GM19463 (cell line): ENCODE data around the gene MUC20.
"Not testable (repeated sequence)": the region's sequence is repeated elsewhere in the genome, so short reads cannot be mapped to it uniquely, and the experiment has no call there.

Experiments used
- ATAC-seq: cut with Tn5 transposase; IDR thresholded peaks from one replicate; pipeline ENCODE4 v1.9.1; 2021; ENCODE audit warnings: mild to moderate bottlenecking, moderate library complexity; ENCODE audit not compliant: unreplicated experiment

MUC20 gene

GRCh38 chr3:195692781-195693427 lies 27.9 kb upstream of the MUC20 start:
- no peak for ATAC-seq

DNA sequence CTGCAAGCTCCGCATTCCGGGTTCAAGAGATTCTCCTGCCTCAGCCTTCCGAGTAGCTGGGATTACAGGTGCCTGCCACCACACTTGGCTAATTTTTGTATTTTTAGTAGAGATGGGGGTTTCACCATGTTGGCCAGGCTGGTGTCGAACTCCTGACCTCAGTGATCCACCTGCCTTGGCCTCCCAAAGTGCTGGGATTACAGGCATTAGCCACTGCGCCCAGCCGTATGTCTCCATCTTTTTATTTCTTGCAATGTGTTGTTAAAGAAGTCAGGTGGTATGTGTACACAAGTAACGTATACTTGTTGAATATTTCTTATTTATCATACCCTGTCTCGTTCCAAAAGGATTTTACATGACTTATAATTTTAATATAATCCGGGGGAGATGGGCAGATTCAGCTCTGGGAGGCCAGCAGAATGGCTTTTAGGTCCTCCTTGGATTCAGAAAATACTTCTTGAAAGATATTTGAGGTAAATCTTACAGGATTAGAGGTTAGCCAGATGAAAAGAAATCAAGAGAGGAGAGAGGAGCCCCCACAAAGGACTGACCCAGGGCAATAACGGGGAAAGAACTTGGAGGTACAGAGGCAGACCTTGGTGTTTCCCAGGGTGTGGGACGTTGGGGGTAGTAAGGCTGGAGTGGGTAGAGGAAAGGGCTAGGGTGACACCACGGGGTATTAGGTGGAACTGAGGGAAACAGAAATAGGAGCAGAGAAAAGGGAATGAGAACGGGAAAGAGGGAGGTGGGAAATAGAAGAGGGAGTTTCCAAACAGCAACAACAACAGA lies 27.2 kb upstream of the MUC20 start:
- no peak for ATAC-seq

- ATAC-seq, result not testable (repeated sequence)
Measured at GRCh38 chr3:195694217-195695076, 26.3 kb upstream of the MUC20 start.

DNA sequence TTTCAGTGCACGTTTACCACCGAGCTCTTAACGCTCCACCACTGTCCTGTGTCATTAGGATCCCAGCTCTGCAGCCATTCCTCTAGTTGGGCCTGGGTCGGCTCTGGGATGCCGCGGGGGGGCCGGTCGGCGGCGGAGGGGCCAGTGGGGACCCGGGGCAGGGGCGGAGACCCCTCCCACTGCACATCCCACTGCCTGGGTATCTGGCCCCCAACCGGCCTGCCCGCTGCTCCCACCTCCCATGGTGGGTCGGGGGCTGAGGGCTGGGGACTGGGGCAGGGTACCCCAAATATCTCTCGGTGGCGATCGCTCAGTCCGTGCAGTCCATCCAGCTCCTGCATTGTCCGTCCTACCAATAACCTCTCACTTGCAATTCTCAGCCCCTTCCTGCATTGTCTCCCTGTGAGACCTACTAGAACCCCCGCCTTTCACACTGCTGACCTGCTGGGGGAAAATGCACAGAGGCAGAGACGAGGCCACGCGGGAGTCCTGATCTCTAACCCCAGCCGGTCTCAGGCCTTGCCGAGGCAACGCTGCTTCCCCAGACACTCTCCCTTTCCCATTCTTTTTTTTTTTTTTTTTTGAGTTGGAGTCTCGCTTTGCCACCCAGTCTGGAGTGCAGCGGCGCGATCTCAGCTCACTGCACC lies 24.0 kb upstream of the MUC20 start:
- ATAC-seq, result no peak

GRCh38 chr3:195697582-195698324 lies 23.0 kb upstream of the MUC20 start:
- no peak for ATAC-seq

- no peak for ATAC-seq
Measured at GRCh38 chr3:195698325-195698646, 22.5 kb upstream of the MUC20 start.

DNA sequence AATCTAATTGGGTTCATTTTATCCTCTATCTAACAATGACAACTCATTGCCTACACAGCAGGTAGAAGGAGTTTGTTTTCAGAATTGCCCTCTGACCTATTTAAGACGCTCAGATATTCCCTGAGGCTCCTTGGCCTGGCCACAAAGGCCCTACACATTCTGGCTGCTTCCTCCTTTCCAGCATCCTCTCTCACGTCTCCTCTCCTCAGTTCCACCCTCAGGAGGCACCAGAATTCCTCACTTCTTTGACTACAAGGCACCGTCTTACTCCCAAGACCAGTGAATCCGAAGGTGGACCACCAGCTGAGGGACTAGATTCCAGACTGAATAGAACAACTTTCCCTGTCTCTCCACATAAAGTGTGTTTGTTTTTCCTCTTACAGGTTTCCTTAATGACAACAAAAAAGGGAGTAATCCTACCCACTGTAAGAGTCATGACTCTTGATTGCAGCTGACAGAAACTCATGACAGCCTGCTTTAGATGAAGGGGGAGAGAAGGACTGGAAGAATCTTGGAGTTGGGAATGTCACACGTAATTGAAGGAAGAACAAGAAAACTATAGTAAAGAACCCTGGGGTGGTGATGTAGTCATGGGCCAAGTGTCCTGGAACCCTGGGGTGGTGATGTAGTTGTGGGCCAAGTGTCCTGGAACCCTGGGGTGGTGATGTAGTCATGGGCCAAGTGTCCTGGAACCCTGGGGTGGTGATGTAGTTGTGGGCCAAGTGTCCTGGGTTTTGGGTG lies 22.0 kb upstream of the MUC20 start:
- no peak for ATAC-seq

DNA sequence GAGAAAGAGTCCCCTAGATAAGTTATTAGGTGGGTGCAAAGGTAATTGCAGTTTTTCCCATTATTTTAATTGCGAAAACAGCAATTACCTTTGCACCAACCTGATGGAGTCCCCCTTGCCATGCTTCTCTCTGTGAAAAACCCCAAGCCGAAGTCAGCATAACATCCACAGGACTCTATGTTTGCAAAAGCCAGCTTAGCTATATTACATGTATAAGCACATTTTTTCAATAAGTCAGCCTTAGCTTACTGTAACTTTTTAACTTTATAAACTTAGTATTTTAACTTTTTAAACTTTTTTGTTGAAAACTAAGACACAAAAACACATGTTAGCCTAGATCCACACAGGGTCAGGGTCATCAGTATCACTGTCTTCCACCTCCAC lies 21.4 kb upstream of the MUC20 start:
- ATAC-seq, result no peak

- ATAC-seq, result no peak
Measured at GRCh38 chr3:195699860-195700259, 20.9 kb upstream of the MUC20 start.

DNA sequence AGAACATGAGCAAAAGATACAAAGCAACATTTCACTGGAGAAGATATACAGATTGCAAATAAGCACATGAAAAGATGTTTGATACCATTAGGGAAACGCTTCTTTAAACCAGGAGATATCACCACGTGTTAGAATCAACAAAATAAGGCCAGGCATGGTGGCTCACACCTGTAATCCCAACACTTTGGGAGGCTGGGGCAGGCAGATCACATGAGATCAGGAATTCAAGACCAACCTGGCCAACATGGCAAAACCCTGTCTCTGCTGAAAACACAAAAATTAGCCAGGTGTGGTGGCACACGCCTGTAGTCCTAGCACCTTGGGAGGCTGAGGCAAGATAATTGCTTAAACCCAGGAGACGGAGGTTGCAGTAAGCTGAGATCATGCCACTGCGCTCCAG lies 20.5 kb upstream of the MUC20 start:
- no peak for ATAC-seq

DNA sequence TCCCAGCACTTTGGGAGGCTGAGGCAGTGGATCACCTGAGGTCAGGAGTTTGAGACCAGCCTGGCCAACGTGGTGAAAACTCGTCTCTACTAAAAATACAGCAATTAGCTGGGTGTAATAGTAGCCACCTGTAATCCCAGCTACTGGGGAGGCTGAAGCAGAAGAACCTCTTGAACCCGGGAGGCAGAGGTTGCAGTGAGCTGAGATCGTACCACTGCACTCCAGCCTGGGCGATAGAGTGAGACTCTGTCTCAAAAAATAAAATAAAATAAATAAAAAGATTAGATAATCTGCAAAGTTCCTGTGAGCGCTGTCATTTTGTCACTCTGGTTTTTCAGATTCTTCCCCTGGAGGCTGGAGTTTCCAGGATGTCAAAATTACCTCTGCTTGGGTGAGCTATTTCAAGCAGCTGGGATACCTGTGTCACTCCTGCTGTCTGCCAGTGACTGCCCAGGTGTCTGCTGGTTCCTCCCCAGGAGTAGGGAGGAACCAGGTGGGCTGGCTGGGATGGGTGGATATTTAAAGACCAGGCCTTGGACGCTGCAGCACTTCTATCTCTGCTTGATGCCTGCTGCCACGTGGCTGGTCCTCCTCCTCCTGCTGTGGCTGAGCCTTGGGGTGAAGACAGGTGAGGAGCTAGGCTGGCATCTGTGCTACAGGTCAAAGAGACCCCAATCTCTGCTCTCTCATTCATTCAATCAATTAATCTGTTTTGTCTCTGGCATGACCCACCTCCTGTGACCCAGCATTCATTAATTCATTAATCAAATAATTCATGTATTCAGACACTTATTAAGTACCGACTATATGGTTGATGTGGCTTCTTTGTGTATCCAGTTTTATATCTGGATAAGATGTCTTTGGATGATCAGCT lies 19.5 kb upstream of the MUC20 start:
- no peak for ATAC-seq

- no peak for ATAC-seq
Measured at GRCh38 chr3:195703776-195704175, 17.0 kb upstream of the MUC20 start.

- no peak for ATAC-seq
Measured at GRCh38 chr3:195704433-195704999, 16.3 kb upstream of the MUC20 start.

- ATAC-seq, result no peak
Measured at GRCh38 chr3:195705081-195705991, 15.4 kb upstream of the MUC20 start.

GRCh38 chr3:195708061-195708460 lies 12.7 kb upstream of the MUC20 start:
- no peak for ATAC-seq

GRCh38 chr3:195708626-195709481 lies 11.9 kb upstream of the MUC20 start:
- ATAC-seq, result no peak

DNA sequence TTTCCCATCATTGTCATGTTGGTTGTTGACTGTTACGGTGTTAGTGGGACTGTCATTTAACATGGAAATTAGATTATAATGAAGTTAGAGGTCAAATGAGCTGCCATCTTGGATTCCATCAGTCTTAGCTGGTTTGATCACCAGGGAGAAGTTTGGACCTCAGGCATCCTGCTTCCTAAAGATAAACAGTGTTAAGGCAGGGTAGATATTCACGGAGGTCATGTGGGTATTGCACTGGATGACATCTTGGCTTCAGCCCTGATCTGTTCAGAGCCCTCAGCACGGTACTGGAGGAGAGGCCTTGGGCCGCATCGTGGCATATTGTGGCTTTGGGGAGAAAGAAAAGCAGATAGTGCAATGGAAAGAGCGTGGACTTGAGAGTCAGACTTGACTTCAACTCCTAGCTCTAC lies 11.1 kb upstream of the MUC20 start:
- ATAC-seq, result no peak
